HG02852 (cell line): ENCODE results near the gene ARHGAP10.
"Not testable (repeated sequence)": the region's sequence is repeated elsewhere in the genome, so short reads cannot be mapped to it uniquely, and the experiment has no call there.

ENCODE experiments used
- ATAC-seq: cut with Tn5 transposase; IDR thresholded peaks from one replicate; pipeline ENCODE4 v1.9.1; 2021; ENCODE audit warnings: mild to moderate bottlenecking, moderate library complexity; ENCODE audit not compliant: unreplicated experiment

The ARHGAP10 gene

DNA sequence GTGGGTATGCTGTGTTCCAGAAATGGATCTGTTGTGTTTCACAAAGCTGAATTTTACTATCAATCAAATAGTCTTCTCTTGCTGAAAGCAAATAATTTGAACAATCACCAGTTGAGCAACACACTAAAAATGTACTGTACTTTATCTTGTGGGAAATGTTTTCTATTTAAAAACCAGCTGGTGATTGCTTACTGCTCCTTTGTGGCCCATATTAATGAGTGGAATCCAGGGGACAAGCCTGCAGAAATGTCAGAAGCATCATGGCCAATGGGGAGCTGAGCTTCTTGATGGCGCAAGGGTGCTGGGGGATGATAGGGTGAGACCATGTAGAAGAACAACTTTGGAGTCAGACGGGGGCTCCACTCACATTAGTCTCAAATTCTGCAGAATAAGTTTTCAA, 346.2 kb downstream of the ARHGAP10 start:
- no peak for ATAC-seq

- no peak for ATAC-seq
These were observed 348.1 kb downstream of the ARHGAP10 start for GRCh38 chr4:148079961-148080360.

- ATAC-seq = no peak
These were observed 349.4 kb downstream of the ARHGAP10 start for GRCh38 chr4:148081267-148081666.

- ATAC-seq = no peak
These were observed 349.9 kb downstream of the ARHGAP10 start for GRCh38 chr4:148081745-148082144.

DNA sequence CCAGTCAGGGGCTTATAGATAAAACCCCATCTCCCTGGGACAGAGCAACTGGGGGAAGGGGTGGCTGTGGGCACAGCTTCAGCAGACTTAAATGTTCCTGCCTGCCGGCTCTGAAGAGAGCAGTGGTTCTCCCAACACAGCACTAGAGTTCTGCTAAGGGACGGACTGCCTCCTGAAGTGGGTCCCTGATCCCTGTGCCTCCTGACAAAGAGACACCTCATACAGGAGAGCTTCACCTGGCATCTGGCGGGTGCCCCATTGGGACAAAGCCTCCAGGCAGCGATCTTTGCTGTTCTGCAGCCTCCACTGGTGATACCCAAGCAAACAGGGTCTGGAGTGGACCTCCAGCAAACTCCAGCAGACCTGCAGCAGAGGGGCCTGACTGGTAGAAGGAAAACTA, 351.2 kb downstream of the ARHGAP10 start:
- ATAC-seq = not testable (repeated sequence)

DNA sequence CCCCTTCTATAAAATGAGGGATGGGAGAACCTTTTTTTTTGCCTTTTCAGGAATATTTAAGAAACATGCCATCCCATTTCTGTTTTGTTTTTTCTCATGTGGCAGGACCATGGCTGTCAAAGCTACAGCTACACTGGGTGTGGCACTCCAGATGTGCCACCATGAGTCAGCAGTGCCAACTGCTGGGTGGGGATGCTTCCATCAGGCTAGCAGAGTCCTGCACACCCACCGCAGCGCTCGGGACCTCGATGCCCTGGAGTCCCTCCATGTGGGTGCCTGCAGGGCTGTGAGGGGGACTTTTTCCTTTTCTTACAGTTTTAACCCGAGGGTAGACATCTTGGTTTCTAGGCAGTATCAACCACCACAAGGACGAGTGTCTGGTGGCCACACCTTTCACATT, 357.7 kb downstream of the ARHGAP10 start:
- ATAC-seq = no peak

DNA sequence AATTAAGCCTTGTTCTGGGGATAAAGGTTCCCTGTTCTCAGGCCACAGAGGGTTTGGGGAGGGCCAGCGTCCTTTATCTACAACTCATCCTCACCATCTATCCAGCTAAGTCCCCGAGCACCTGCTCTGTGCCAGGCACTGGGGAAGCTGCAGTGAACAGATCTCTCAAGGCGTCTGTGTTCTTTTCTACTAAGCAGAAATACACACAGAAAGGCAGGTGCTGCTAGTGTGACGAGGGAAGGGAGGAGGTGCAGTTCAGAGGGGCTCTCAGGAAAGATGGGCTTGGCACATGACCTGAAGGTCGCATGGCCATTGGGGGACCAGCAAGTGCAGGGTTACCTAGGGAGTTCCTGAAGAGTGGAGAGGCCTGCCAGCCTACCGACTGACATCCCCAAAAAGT, 358.1 kb downstream of the ARHGAP10 start:
- no peak for ATAC-seq

DNA sequence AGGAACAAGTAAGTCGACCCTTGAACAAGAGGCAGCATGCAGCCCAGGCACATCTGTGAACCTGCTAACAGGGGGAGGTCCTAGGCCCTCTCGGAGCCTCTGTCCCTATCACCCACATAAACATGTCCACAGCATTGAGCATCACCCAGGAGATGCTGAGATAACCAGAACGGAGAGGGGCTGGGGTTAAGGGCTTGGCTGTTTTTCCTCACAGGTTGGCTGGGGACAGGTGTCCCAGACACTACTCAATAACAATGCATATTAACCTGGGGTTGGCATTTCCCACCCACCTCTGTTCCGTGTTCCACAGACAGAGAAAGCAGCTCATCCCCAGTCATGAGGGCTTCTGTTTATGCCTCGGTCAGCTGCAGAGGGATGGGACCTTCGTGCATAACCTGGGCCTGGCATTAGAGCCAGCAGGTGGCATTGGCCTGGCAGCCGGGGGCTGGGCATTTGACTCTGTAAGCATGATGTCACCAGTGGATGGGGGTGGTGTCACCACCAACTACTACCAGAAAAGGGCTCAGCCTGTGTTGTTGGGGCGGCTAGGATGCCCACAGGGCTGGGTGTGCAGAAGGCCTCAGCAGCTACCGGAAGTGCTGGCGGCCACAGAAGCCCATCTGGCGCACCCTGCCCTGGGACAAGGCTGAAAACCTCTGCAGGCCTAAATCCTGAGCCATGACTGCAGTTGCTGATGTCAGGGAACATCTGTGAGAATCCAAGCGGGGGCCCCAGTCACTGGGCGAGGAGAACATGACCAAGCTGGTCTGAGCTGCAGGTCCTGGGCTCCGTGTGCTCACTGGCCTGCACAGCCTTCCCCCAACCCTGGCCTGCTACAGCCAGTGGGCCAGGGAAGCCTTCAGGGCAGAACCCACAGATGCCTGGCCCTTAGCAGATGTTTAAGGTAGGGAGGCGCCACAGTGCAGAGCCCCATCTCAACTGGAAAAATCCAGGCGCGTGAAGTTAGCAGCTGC, 358.9 kb downstream of the ARHGAP10 start:
- no peak for ATAC-seq

DNA sequence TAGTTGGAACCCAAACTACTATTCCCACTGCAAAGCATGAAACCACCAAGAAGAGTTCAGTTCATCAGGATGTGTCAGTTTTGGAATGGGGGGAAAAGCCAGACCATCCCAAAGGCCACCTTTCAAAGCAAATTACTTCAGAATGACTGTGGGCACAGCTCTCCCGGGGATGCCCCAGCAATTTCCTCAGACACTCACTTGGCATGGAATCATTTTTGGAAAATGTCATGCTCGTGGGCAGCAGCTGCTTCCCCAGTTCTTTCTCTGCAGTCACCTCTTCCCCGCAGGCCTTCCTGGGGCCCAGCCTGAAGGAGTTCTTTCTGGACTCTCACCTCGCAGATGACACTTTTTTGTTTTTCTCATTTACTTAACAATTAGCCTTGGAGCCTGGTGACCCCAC, 360.0 kb downstream of the ARHGAP10 start:
- no peak for ATAC-seq

- no peak for ATAC-seq
These were observed 360.6 kb downstream of the ARHGAP10 start for GRCh38 chr4:148092316-148093014.

GRCh38 chr4:148093065-148093464, 361.2 kb downstream of the ARHGAP10 start:
- ATAC-seq = no peak

- no peak for ATAC-seq
These were observed 362.3 kb downstream of the ARHGAP10 start for GRCh38 chr4:148094149-148094548.

- ATAC-seq = no peak
These were observed 363.5 kb downstream of the ARHGAP10 start for GRCh38 chr4:148095346-148095923.

GRCh38 chr4:148097801-148098200, 365.9 kb downstream of the ARHGAP10 start:
- ATAC-seq = no peak

DNA sequence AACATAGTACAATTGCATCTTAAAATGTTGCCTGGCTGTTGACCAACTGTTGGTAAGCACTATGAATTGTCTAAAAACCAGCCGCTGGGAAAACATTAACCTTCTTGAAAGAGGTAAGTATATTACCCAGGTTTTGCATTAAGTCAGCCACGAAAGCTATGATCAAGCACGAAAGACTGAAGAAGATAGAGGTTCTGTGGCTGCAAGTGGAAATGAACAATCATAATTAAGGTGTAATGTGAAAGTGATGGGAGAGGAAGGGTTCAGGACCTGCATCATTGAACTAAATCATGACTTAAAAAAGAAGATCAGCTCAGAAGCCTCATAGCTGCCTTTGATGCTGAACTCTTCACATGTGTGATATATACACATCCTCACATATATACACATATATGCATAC, 369.3 kb downstream of the ARHGAP10 start:
- ATAC-seq = no peak

DNA sequence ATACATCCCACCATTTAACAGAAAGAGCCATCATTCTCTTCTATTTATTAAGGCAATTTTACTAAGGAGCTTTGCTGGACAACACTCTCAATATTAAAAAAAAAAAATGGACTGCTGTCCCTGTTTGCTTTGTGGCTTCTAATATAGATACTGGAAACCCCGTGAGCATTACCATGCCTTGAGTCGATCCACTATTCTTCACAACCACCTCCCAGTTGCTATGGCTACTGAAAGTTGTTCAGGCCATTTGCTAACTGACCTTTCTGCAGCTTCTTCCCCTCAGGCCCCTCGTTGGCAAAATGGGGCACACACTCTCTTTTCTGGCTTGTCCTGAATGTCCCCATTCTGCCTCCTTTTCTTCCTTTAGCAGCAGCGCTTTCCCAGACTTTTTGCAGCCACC, 369.9 kb downstream of the ARHGAP10 start:
- ATAC-seq = no peak

DNA sequence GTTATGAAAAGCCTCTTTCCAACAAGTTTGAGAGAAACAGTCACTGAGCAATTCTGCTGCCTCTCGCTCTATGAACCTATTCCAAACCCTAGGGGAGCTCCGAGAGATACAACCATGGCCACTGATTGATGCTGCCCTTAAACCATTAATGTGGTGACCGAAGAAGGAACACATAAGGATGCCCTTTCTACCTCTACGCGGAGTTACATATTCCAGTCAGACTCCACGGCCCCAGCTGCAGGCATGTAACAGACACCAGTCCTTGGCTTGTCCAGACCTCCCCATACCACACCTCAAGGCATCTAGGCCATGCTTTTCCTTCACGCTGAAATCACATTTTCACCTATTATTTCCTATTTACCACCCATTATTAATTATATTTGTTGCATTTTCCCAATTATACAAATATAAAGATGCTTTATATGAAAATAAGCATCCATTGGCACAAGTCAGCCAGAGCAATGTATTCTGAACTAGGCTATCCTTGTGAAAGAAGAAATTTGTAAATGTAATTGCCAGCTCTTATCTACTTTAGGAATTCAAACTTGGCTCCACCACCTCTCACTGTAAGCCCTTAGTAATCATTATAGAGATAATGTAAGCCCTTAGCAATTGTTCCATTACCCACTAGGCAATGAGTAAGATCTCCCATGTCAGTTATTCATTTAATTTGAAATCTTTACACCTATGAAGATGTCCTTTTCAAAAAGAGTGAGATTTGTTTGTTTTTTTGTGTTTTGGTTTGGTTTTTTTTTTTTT, 371.9 kb downstream of the ARHGAP10 start:
- ATAC-seq = no peak

DNA sequence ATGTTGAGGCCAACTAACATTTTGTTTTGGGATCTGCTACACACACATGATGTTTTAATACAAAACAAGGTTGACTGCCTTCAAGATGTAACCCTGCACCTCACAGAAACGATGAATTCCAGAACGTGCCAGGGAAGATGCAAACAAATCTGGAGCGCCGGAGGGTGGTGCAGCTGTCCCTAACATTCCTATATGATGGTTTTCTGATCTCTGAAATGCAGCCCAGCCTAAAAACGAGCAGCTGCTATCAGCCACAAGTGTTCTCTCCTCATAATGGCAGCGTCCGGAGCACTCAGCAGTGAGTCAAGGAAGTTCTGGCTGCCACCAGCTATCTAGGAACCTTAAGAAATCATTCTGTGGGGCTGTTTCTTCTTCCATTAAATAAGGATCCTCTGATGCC, 376.9 kb downstream of the ARHGAP10 start:
- ATAC-seq = no peak

GRCh38 chr4:148109216-148109615, 377.3 kb downstream of the ARHGAP10 start:
- no peak for ATAC-seq

- no peak for ATAC-seq
These were observed 378.3 kb downstream of the ARHGAP10 start for GRCh38 chr4:148110169-148110568.
